ENCODE data around the gene SRPRB.

Gene SRPRB

GRCh38 chr3:133853925-133854227, 48.3 kb downstream of the SRPRB start:
- no peaks in the 10 kb centered on the region for H3K27me3 ChIP-seq (ENCODE audit: control insufficient read depth, insufficient read depth, low read length)

GRCh38 chr3:133854264-133855001, 48.8 kb downstream of the SRPRB start:
- H3K36me3 ChIP-seq (ENCODE audit: control insufficient read depth, insufficient read depth, low read length) = no peaks in the 10 kb centered on the region
- no peaks in the 10 kb centered on the region for H3K4me1 ChIP-seq
- no peak for TF ChIP-seq CTCF (IDR thresholded peaks at IDR 0.05)
- no peak overlapping the region for H3K4me2 ChIP-seq (ENCODE audit: low read length)
- H2AFZ ChIP-seq = no peak overlapping the region
- H3K4me3 ChIP-seq (ENCODE audit: low read depth, low read length) = no peak overlapping the region
- peaks cover 29% of the 10 kb centered on the region for H3K79me2 ChIP-seq
- no peak overlapping the region for H3K27ac ChIP-seq
- H3K9ac ChIP-seq = no peak overlapping the region
- H3K9me3 ChIP-seq (ENCODE audit: control insufficient read depth, low read length) = no peaks in the 10 kb centered on the region
- H3K27me3 ChIP-seq (ENCODE audit: control insufficient read depth, insufficient read depth, low read length) = no peaks in the 10 kb centered on the region

More at GRCh38 chr3:133853925-133854227, 48.3 kb downstream of the SRPRB start:
- Histone ChIP-seq H3K4me2 (ENCODE audit: low read length) (no peak overlapping the region), H3K79me2 (peaks cover 28% of the 10 kb centered on the region), H2AFZ (no peak overlapping the region), H3K4me1 (no peaks in the 10 kb centered on the region), H3K36me3 (ENCODE audit: control insufficient read depth, insufficient read depth, low read length) (no peaks in the 10 kb centered on the region), H3K9ac (no peak overlapping the region), H3K4me3 (ENCODE audit: low read depth, low read length) (no peak overlapping the region), H3K27ac (no peak overlapping the region), H3K9me3 (ENCODE audit: control insufficient read depth, low read length) (no peaks in the 10 kb centered on the region)
- no peak for TF ChIP-seq CTCF (IDR thresholded peaks at IDR 0.05)

GRCh38 chr3:133855002-133855370, 49.4 kb downstream of the SRPRB start:
- H3K4me1 ChIP-seq = no peaks in the 10 kb centered on the region
- peaks cover 30% of the 10 kb centered on the region for H3K79me2 ChIP-seq
- H3K9ac ChIP-seq = no peak overlapping the region
- no peak overlapping the region for H3K27ac ChIP-seq
- no peaks in the 10 kb centered on the region for H3K9me3 ChIP-seq (ENCODE audit: control insufficient read depth, low read length)
- H3K4me3 ChIP-seq (ENCODE audit: low read depth, low read length) = no peak overlapping the region
- no peaks in the 10 kb centered on the region for H3K27me3 ChIP-seq (ENCODE audit: control insufficient read depth, insufficient read depth, low read length)
- TF ChIP-seq CTCF (IDR thresholded peaks at IDR 0.05) = no peak
- H3K36me3 ChIP-seq (ENCODE audit: control insufficient read depth, insufficient read depth, low read length) = no peaks in the 10 kb centered on the region
- H3K4me2 ChIP-seq (ENCODE audit: low read length) = no peak overlapping the region
- no peak overlapping the region for H2AFZ ChIP-seq

GRCh38 chr3:133855772-133856171, 50.2 kb downstream of the SRPRB start:
- no peak overlapping the region for H3K27ac ChIP-seq
- H3K79me2 ChIP-seq = peaks cover 32% of the 10 kb centered on the region
- no peak overlapping the region for H2AFZ ChIP-seq
- H3K4me1 ChIP-seq = no peaks in the 10 kb centered on the region
- H3K9ac ChIP-seq = no peak overlapping the region
- H3K9me3 ChIP-seq (ENCODE audit: control insufficient read depth, low read length) = no peaks in the 10 kb centered on the region
- no peaks in the 10 kb centered on the region for H3K27me3 ChIP-seq (ENCODE audit: control insufficient read depth, insufficient read depth, low read length)
- H3K4me2 ChIP-seq (ENCODE audit: low read length) = no peak overlapping the region
- TF ChIP-seq CTCF (IDR thresholded peaks at IDR 0.05) = no peak
- no peak overlapping the region for H3K4me3 ChIP-seq (ENCODE audit: low read depth, low read length)
- no peaks in the 10 kb centered on the region for H3K36me3 ChIP-seq (ENCODE audit: control insufficient read depth, insufficient read depth, low read length)

GRCh38 chr3:133856316-133856715, 50.7 kb downstream of the SRPRB start:
- Histone ChIP-seq H3K27ac (no peak overlapping the region), H3K36me3 (ENCODE audit: control insufficient read depth, insufficient read depth, low read length) (no peaks in the 10 kb centered on the region), H3K4me3 (ENCODE audit: low read depth, low read length) (no peak overlapping the region), H3K9ac (no peak overlapping the region), H2AFZ (no peak overlapping the region), H3K79me2 (peaks cover 28% of the 10 kb centered on the region), H3K4me2 (ENCODE audit: low read length) (no peak overlapping the region), H3K27me3 (ENCODE audit: control insufficient read depth, insufficient read depth, low read length) (no peaks in the 10 kb centered on the region), H3K9me3 (ENCODE audit: control insufficient read depth, low read length) (no peaks in the 10 kb centered on the region), H3K4me1 (no peaks in the 10 kb centered on the region)
- TF ChIP-seq CTCF (IDR thresholded peaks at IDR 0.05) = no peak
